Lower leg skin (tissue), 3 donors: Measurements from ENCODE around the gene DCAF8.

Source experiments
- POLR2A ChIP-seq, 2 donors: fragments of 450-650 bp; IDR thresholded peaks; one replicate each; pipeline ENCODE4 v1.6.1; 2016 to 2017; ENCODE audit warnings: antibody characterized with exemption in 2 of 2, mild to moderate bottlenecking in 1 of 2, moderate library complexity in 1 of 2
- TF ChIP-seq, protein P1 (sequence below), 3 donors: fragments of 450-650 bp; IDR thresholded peaks; one replicate each; pipeline ENCODE4 v1.5.1; 2016; ENCODE audit warnings: antibody characterized with exemption in 3 of 3, mild to moderate bottlenecking in 3 of 3, moderate library complexity in 2 of 3

DNA sequence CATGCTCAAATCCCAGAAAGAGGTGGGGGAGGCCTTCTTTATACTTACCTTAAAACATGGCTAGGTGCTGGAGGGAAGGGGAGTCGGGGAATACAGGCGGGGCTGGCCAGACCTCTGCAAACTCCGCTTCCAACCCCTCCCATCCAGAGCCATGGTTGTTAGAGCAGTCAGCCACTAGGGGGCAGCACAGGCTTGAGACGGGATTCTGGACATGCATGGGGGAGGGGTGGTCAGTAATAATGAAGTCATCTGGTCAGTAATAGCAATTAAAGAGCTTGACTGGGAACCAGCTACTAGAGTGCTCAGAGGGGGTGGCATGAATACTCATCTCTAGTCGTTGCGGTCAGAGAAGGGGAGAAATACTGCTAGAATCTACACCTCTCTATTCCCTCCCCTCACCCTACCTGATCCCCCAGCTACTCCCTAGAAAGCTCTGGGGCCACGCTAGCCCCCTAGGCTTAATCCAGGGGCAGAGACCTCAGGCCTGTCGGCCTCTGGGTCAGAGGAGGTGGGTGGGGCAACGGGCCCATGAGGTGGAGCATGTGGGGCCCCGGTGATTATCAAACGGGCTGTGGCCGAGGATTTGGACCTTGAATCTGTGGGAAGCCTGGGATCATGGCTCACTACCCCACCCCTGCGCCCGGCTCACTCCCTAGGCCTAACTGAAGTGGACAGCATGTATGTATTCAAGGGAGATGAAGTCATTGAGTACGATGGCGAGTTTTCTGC lies 69.1 kb downstream of the DCAF8 start:
- TF ChIP-seq POLR2A (IDR thresholded peaks at IDR 0.05), result no peak
- TF ChIP-seq, protein P1, sequence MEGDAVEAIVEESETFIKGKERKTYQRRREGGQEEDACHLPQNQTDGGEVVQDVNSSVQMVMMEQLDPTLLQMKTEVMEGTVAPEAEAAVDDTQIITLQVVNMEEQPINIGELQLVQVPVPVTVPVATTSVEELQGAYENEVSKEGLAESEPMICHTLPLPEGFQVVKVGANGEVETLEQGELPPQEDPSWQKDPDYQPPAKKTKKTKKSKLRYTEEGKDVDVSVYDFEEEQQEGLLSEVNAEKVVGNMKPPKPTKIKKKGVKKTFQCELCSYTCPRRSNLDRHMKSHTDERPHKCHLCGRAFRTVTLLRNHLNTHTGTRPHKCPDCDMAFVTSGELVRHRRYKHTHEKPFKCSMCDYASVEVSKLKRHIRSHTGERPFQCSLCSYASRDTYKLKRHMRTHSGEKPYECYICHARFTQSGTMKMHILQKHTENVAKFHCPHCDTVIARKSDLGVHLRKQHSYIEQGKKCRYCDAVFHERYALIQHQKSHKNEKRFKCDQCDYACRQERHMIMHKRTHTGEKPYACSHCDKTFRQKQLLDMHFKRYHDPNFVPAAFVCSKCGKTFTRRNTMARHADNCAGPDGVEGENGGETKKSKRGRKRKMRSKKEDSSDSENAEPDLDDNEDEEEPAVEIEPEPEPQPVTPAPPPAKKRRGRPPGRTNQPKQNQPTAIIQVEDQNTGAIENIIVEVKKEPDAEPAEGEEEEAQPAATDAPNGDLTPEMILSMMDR (IDR thresholded peaks at IDR 0.05), result peak in 2 of 3 donors; percentile 89 to 92
